Osteocyte (in vitro differentiated cells): ENCODE results near the gene CKS1B. TPM values are rescaled to one million over a fixed set of nuclear protein-coding genes. Genes with fewer than 3 reads are reported as not detected.
A peak's percentile ranks its signal among the peaks of the same experiment; 100 is the strongest.

Experiments
- DNase-seq: peaks from one replicate; pipeline ENCODE4 v3.0.0; 2021; ENCODE audit warnings: mixed read lengths; ENCODE audit not compliant: unreplicated experiment; ENCODE audit errors: extremely low spot score
- H3K27ac Mint-ChIP-seq: one replicate; pipeline ENCODE4 v1.8.0; 2021; ENCODE audit warnings: mild to moderate bottlenecking, mixed read lengths; ENCODE audit not compliant: unreplicated experiment
- H3K27me3 Mint-ChIP-seq: one replicate; pipeline ENCODE4 v1.8.0; 2021; ENCODE audit warnings: mixed read lengths; ENCODE audit not compliant: unreplicated experiment
- H3K36me3 Mint-ChIP-seq: one replicate; pipeline ENCODE4 v1.8.0; 2021; ENCODE audit warnings: mixed read lengths; ENCODE audit not compliant: unreplicated experiment
- H3K4me1 Mint-ChIP-seq: one replicate; pipeline ENCODE4 v1.8.0; 2021; ENCODE audit warnings: mixed read lengths; ENCODE audit not compliant: unreplicated experiment
- H3K4me3 Mint-ChIP-seq: one replicate; pipeline ENCODE4 v1.8.0; 2021; ENCODE audit warnings: mild to moderate bottlenecking, moderate library complexity, mixed read lengths; ENCODE audit not compliant: unreplicated experiment
- H3K9me3 Mint-ChIP-seq: one replicate; pipeline ENCODE4 v1.8.0; 2021; ENCODE audit warnings: mixed read lengths; ENCODE audit not compliant: unreplicated experiment
- CTCF ChIP-seq: fragments of 200-600 bp; sonication (generic); IDR thresholded peaks from 2 replicates; pipeline ENCODE4 v1.5.0; 2021; ENCODE audit warnings: antibody characterized with exemption, mild to moderate bottlenecking, moderate library complexity
- total RNA-seq: library from RNA; stranded (reverse); gene quantifications from 2 replicates; pipeline ENCODE4 v1.2.1, GENCODE V29; 2021

CKS1B gene
- total RNA-seq, 1 donor from 2014 or later = 38.5 TPM

GRCh38 chr1:154971341-154971998 is 3.0 kb upstream of the CKS1B start:
- no peak for TF ChIP-seq CTCF
- Mint-ChIP-seq H3K9me3 (no peaks in the 10 kb centered on the region), H3K27ac (no peak overlapping the region), H3K36me3 (peaks cover 7% of the 10 kb centered on the region), H3K4me1 (peaks cover 45% of the 10 kb centered on the region), H3K4me3 (no peak overlapping the region), H3K27me3 (no peaks in the 10 kb centered on the region)
- DNase-seq = no peak

DNA sequence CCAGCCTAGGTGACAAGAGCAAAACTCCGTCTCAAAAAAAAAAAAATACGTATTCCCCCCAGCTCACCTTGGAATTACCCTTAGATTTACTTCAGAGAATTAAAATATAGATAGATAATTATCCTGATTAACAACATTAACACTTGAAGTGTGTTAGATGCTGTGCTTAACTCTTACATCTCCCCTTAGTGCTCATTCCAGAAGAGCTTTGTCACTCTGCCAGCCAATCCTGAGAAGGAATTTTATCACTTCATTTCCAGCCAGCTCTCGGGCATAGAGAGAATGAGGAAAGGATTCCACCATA is 2.3 kb upstream of the CKS1B start:
- Mint-ChIP-seq H3K36me3 (peaks cover 4% of the 10 kb centered on the region), H3K4me1 (peaks cover 45% of the 10 kb centered on the region), H3K9me3 (no peaks in the 10 kb centered on the region), H3K27ac (no peak overlapping the region), H3K27me3 (no peaks in the 10 kb centered on the region), H3K4me3 (no peak overlapping the region)
- no peak for TF ChIP-seq CTCF
- no peak for DNase-seq

DNA sequence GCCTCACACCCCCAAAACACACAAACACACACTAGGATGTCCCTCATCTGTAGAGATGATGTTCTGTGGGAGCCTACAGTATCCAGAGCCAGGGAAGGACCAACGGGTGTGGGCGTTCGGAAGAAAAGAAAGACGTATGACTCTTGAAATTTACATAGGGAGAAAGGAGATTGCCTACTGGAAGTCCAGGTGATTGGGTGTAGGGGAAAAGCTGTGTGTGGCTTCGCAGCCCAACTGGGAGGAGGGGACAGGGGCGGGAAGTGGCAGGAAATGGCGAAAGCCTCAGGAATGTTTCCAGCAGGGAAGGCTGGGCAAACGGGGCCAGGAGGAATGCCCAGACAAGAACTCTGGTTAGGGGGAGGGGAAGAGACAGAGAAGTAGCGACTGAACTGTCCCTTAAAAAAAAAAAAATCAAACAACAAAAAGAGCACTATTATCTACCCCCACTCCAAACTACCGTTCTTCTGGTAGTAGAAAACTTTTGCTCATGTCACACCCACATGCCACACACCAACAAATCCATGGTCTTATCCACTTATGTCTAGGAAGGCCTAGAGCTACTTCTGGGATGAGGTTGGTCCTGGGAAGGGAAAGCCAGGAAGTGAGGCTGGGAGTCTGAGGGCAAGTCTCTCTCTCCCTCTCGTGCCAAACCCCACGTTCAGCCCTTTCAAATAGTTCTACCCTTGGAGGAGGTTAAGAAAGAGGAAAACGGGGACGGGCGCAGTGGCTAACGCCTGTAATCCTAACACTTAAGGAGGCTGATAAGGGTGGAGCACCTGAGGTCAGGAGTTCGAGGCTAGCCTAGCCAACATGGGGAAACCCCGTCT is 1.8 kb upstream of the CKS1B start:
- Mint-ChIP-seq H3K27me3 (no peaks in the 10 kb centered on the region), H3K36me3 (peaks cover 4% of the 10 kb centered on the region), H3K27ac (no peak overlapping the region), H3K4me1 (peaks cover 45% of the 10 kb centered on the region), H3K9me3 (no peaks in the 10 kb centered on the region), H3K4me3 (no peak overlapping the region)
- peak; percentile 92 for DNase-seq
- TF ChIP-seq CTCF = no peak

GRCh38 chr1:154973344-154974101 is 958 bp upstream of the CKS1B start:
- peak; percentile 97 for DNase-seq
- TF ChIP-seq CTCF = peak; percentile 35
- no peaks in the 10 kb centered on the region for H3K36me3 Mint-ChIP-seq
- H3K4me3 Mint-ChIP-seq = no peak overlapping the region
- no peak overlapping the region for H3K27ac Mint-ChIP-seq
- no peaks in the 10 kb centered on the region for H3K9me3 Mint-ChIP-seq
- H3K4me1 Mint-ChIP-seq = peaks cover 37% of the 10 kb centered on the region
- H3K27me3 Mint-ChIP-seq = no peaks in the 10 kb centered on the region
